Breast epithelium (tissue), 4 donors: Measurements from ENCODE around the gene MYO1H. TPM values are rescaled to one million over a fixed set of nuclear protein-coding genes. Genes with fewer than 3 reads are reported as not detected.

Experiments
- DNase-seq, 2 donors: peaks; one replicate each; pipeline ENCODE4 v3.0.0-alpha.2; 2019; ENCODE audit warnings: low spot score in 2 of 2
- H3K27ac ChIP-seq, 2 donors: fragments of 200-600 bp; sonication (generic) in 1 of 2; one replicate each; pipeline ENCODE4 v1.5.1; 2016 to 2019; ENCODE audit warnings: mild to moderate bottlenecking in 1 of 2
- H3K27me3 ChIP-seq, 2 donors: fragments of 200-600 bp; sonication (generic) in 1 of 2; one replicate each; pipeline versions ENCODE4 v1.5.1 to v1.6.0; 2017 to 2019; ENCODE audit warnings: control low read depth in 1 of 2, mild to moderate bottlenecking in 1 of 2
- H3K36me3 ChIP-seq: fragments of 200-600 bp; one replicate; pipeline ENCODE4 v1.5.1; 2019
- H3K4me1 ChIP-seq, 2 donors: fragments of 200-600 bp; sonication (generic); one replicate each; pipeline ENCODE4 v1.5.1; 2016 to 2019; ENCODE audit warnings: control low read depth in 1 of 2
- H3K4me3 ChIP-seq, 3 donors: fragments of 200-600 bp; sonication (generic); 1 replicate in 2 of 3; 2 replicates in 1 of 3; pipeline ENCODE4 v1.5.1; 2016 to 2019; ENCODE audit warnings: mild to moderate bottlenecking in 3 of 3, moderate library complexity in 2 of 3
- H3K9me3 ChIP-seq, 2 donors: fragments of 200-600 bp; sonication (generic) in 1 of 2; one replicate each; pipeline ENCODE4 v1.5.1; 2016 to 2019; ENCODE audit warnings: control low read depth in 1 of 2
- CTCF ChIP-seq, 3 donors: fragments of 450-650 bp; IDR thresholded peaks; one replicate each; pipeline ENCODE4 v1.5.1; 2016 to 2017; ENCODE audit warnings: antibody characterized with exemption in 3 of 3, mild to moderate bottlenecking in 3 of 3, moderate library complexity in 3 of 3
- POLR2A ChIP-seq: fragments of 450-650 bp; IDR thresholded peaks from one replicate; pipeline ENCODE4 v1.6.1; 2016; ENCODE audit warnings: antibody characterized with exemption, mild to moderate bottlenecking, moderate library complexity
- POLR2AphosphoS5 ChIP-seq, 3 donors: sonication (generic); formaldehyde crosslinking; IDR thresholded peaks; one replicate each; pipeline ENCODE4 v1.6.1; 2017; ENCODE audit warnings: antibody characterized with exemption in 3 of 3
- intact Hi-C: fragments of 100-400 bp; cut with DNase I; formaldehyde crosslinking; loops from one replicate; pipeline ENCODE4 v1.15.1; 2023; ENCODE audit warnings: low total_unique reads
- total RNA-seq, 3 donors: library from RNA; depleted of rRNA; stranded (reverse); fragments of >200 nt; gene quantifications; one replicate each; pipeline ENCODE4 v1.1.0, GENCODE V29; 2016

MYO1H gene
- total RNA-seq, 3 donors from 2014 or later = under 0.01 to 2.0 (median 0.16) TPM

DNA sequence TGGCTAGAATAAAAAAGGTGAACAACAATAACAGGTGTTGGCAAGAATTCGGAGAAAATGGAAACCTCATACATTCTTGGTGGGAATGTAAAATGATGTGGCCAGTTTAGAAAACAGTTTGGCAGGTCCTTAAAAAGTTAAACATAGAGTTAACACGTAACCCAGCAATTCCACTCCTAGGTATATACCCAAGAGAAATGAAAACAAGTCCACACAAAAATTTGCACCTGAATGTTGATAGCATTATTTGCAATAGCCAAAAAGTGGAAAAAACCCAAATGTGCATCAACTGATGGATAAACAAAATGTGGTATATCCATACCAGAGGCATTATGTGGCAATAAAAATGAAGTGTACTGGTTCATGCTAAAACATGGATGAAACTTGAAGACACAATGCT lies 2.3 kb upstream of the MYO1H start:
- Histone ChIP-seq H3K4me3 (no peak overlapping the region), H3K27ac (no peak overlapping the region), H3K4me1 (no peaks in the 10 kb centered on the region), H3K36me3 (no peaks in the 10 kb centered on the region), H3K27me3 (no peaks in the 10 kb centered on the region), H3K9me3 (no peaks in the 10 kb centered on the region)
- TF ChIP-seq CTCF (IDR thresholded peaks at IDR 0.05) (no peak), POLR2AphosphoS5 (IDR thresholded peaks at IDR 0.05) (no peak), POLR2A (no peak)
- intact Hi-C loops = no loop called here
- DNase-seq = no peak

DNA sequence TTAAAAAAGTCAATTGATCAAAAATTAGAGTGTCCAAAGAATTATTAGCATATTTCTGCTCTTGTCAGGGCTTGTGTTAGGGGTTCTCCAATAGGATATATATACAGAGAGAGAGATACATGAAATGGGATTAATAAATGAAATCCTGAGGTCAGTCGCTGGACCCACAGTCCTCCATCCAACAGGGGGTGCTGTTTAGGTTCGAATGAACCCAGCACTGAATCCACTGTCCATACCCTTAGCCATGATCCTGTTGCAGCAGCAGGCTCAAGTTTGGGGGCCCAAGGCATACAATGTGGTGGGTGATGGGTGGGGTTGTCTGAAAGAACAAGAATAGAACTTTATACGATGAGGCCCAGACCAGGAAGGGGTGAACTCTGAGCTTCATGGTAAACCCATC lies 780 bp upstream of the MYO1H start:
- H3K4me1 ChIP-seq = no peaks in the 10 kb centered on the region
- TF ChIP-seq CTCF (IDR thresholded peaks at IDR 0.05) (no peak), POLR2A (no peak), POLR2AphosphoS5 (IDR thresholded peaks at IDR 0.05) (no peak)
- H3K27ac ChIP-seq = no peak overlapping the region
- H3K27me3 ChIP-seq = peaks cover 0 to 4% of the 10 kb centered on the region in 2 donors
- H3K36me3 ChIP-seq = no peaks in the 10 kb centered on the region
- no peaks in the 10 kb centered on the region for H3K9me3 ChIP-seq
- H3K4me3 ChIP-seq = no peak overlapping the region
- DNase-seq = no peak
- intact Hi-C loops = no loop called here

- no peak for DNase-seq
- Histone ChIP-seq H3K4me3 (no peak overlapping the region), H3K27ac (no peak overlapping the region), H3K27me3 (peaks cover 0 to 4% of the 10 kb centered on the region in 2 donors), H3K36me3 (no peaks in the 10 kb centered on the region), H3K4me1 (no peaks in the 10 kb centered on the region), H3K9me3 (no peaks in the 10 kb centered on the region)
- intact Hi-C loops = no loop called here
- TF ChIP-seq CTCF (IDR thresholded peaks at IDR 0.05) (no peak), POLR2AphosphoS5 (IDR thresholded peaks at IDR 0.05) (no peak), POLR2A (no peak)
These were observed 4.5 kb downstream of the MYO1H start for GRCh38 chr12:109352184-109352583.

- TF ChIP-seq POLR2AphosphoS5 (IDR thresholded peaks at IDR 0.05) (no peak), POLR2A (no peak), CTCF (IDR thresholded peaks at IDR 0.05) (no peak)
- H3K4me1 ChIP-seq = no peaks in the 10 kb centered on the region
- H3K4me3 ChIP-seq = no peak overlapping the region
- no peaks in the 10 kb centered on the region for H3K9me3 ChIP-seq
- H3K27me3 ChIP-seq = no peaks in the 10 kb centered on the region
- no peak for DNase-seq
- H3K36me3 ChIP-seq = no peaks in the 10 kb centered on the region
- H3K27ac ChIP-seq = no peak overlapping the region
- intact Hi-C loops = no loop called here
These were observed 8.9 kb downstream of the MYO1H start for GRCh38 chr12:109356577-109356976.

GRCh38 chr12:109357032-109357431 lies 9.3 kb downstream of the MYO1H start:
- no peak overlapping the region for H3K27ac ChIP-seq
- TF ChIP-seq CTCF (IDR thresholded peaks at IDR 0.05) (no peak), POLR2AphosphoS5 (IDR thresholded peaks at IDR 0.05) (no peak), POLR2A (no peak)
- no peaks in the 10 kb centered on the region for H3K27me3 ChIP-seq
- no peak overlapping the region for H3K4me3 ChIP-seq
- H3K36me3 ChIP-seq = no peaks in the 10 kb centered on the region
- no peaks in the 10 kb centered on the region for H3K9me3 ChIP-seq
- no peak for DNase-seq
- no peaks in the 10 kb centered on the region for H3K4me1 ChIP-seq
- intact Hi-C loops = no loop called here
